ENCODE measurements around the gene CTNNA3.

The CTNNA3 gene

DNA sequence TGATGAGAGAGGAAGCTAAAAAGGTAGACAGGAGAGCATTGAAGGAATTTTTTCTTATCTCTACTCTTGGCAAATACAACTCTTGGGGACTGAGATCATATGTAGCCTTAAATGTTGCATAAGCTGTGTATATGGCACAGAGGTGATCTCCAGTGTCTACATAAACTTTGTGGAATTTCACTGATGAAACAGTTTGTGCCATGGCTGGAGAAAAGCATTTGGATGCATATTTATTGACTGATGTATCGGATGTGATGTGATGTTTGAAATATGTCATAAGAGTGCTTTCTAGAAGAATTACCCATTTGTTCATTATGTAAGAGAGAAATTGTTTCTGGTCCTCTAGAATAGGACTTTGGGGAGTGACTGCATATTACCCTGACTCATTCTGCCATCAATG, 1015.1 kb downstream of the CTNNA3 start:
- H3K9me3 ChIP-seq (ENCODE audit: control insufficient read depth, insufficient read depth, low read length) = no peaks in the 10 kb centered on the region
- no peaks in the 10 kb centered on the region for H3K27me3 ChIP-seq (ENCODE audit: control insufficient read depth, low read length)
- H3F3A ChIP-seq (ENCODE audit: control insufficient read depth, insufficient read depth) = no peaks in the 10 kb centered on the region
- H3K9me2 ChIP-seq (replicated peaks; ENCODE audit: control insufficient read depth, low read length) = no peaks in the 10 kb centered on the region
- no peaks in the 10 kb centered on the region for H3K36me3 ChIP-seq (ENCODE audit: control insufficient read depth, low read length)
- no peaks in the 10 kb centered on the region for H3K79me2 ChIP-seq (ENCODE audit: control insufficient read depth, low read length)
- TF ChIP-seq, protein P1, sequence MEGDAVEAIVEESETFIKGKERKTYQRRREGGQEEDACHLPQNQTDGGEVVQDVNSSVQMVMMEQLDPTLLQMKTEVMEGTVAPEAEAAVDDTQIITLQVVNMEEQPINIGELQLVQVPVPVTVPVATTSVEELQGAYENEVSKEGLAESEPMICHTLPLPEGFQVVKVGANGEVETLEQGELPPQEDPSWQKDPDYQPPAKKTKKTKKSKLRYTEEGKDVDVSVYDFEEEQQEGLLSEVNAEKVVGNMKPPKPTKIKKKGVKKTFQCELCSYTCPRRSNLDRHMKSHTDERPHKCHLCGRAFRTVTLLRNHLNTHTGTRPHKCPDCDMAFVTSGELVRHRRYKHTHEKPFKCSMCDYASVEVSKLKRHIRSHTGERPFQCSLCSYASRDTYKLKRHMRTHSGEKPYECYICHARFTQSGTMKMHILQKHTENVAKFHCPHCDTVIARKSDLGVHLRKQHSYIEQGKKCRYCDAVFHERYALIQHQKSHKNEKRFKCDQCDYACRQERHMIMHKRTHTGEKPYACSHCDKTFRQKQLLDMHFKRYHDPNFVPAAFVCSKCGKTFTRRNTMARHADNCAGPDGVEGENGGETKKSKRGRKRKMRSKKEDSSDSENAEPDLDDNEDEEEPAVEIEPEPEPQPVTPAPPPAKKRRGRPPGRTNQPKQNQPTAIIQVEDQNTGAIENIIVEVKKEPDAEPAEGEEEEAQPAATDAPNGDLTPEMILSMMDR (IDR thresholded peaks at IDR 0.05; ENCODE audit: low read depth, low read length, poor library complexity, severe bottlenecking) = no peak
- TF ChIP-seq EZH2phosphoT487 (IDR thresholded peaks at IDR 0.05; ENCODE audit: borderline replicate concordance, low read length) = no peak
- H4K20me1 ChIP-seq (ENCODE audit: control insufficient read depth, insufficient read depth, low read depth, low read length) = no peaks in the 10 kb centered on the region
- no peak overlapping the region for H3K27ac ChIP-seq (ENCODE audit: low read depth, low read length)
- H3K4me3 ChIP-seq (ENCODE audit: low read length) = no peak overlapping the region
- H3K4me2 ChIP-seq (ENCODE audit: low read length) = no peak overlapping the region
- no peaks in the 10 kb centered on the region for H3K4me1 ChIP-seq (ENCODE audit: control insufficient read depth, low read length)

- no peaks in the 10 kb centered on the region for H3K79me2 ChIP-seq (ENCODE audit: control insufficient read depth, low read length)
- H3K27me3 ChIP-seq (ENCODE audit: control insufficient read depth, low read length) = no peaks in the 10 kb centered on the region
- no peak for TF ChIP-seq EZH2phosphoT487 (IDR thresholded peaks at IDR 0.05; ENCODE audit: borderline replicate concordance, low read length)
- TF ChIP-seq, protein P1 (IDR thresholded peaks at IDR 0.05; ENCODE audit: low read depth, low read length, poor library complexity, severe bottlenecking) = no peak
- no peak overlapping the region for H3K27ac ChIP-seq (ENCODE audit: low read depth, low read length)
- H4K20me1 ChIP-seq (ENCODE audit: control insufficient read depth, insufficient read depth, low read depth, low read length) = no peaks in the 10 kb centered on the region
- no peaks in the 10 kb centered on the region for H3F3A ChIP-seq (ENCODE audit: control insufficient read depth, insufficient read depth)
- no peaks in the 10 kb centered on the region for H3K9me3 ChIP-seq (ENCODE audit: control insufficient read depth, insufficient read depth, low read length)
- H3K36me3 ChIP-seq (ENCODE audit: control insufficient read depth, low read length) = no peaks in the 10 kb centered on the region
- H3K4me1 ChIP-seq (ENCODE audit: control insufficient read depth, low read length) = no peaks in the 10 kb centered on the region
- H3K9me2 ChIP-seq (replicated peaks; ENCODE audit: control insufficient read depth, low read length) = no peaks in the 10 kb centered on the region
- H3K4me3 ChIP-seq (ENCODE audit: low read length) = no peak overlapping the region
- H3K4me2 ChIP-seq (ENCODE audit: low read length) = no peak overlapping the region
Observed at GRCh38 chr10:66678521-66678920, 1017.5 kb downstream of the CTNNA3 start.

DNA sequence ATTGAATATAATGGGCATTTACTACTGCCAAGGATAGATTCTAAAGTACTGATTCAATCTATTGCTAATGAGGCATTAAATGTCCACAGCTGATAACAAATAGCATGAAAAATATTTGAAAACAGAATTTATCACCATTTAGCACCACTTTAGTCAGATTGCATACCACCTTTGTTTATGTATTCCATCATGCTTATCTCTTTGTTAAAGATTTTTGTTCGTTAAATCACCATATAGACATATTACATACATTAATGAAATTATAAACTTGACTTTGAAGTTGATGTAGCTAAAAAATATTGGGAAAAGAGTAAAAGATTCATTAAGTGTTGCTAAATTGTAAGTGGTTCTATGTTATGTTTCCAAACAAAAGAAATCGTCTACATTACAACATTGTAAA, 1022.9 kb downstream of the CTNNA3 start:
- Histone ChIP-seq H3K4me3 (ENCODE audit: low read length) (no peak overlapping the region), H3K27me3 (ENCODE audit: control insufficient read depth, low read length) (no peaks in the 10 kb centered on the region), H3F3A (ENCODE audit: control insufficient read depth, insufficient read depth) (no peaks in the 10 kb centered on the region), H3K9me3 (ENCODE audit: control insufficient read depth, insufficient read depth, low read length) (no peaks in the 10 kb centered on the region), H3K36me3 (ENCODE audit: control insufficient read depth, low read length) (no peaks in the 10 kb centered on the region), H4K20me1 (ENCODE audit: control insufficient read depth, insufficient read depth, low read depth, low read length) (no peaks in the 10 kb centered on the region), H3K4me2 (ENCODE audit: low read length) (no peak overlapping the region), H3K4me1 (ENCODE audit: control insufficient read depth, low read length) (no peaks in the 10 kb centered on the region), H3K27ac (ENCODE audit: low read depth, low read length) (no peak overlapping the region), H3K9me2 (replicated peaks; ENCODE audit: control insufficient read depth, low read length) (no peaks in the 10 kb centered on the region), H3K79me2 (ENCODE audit: control insufficient read depth, low read length) (no peaks in the 10 kb centered on the region)
- no peak for TF ChIP-seq EZH2phosphoT487 (IDR thresholded peaks at IDR 0.05; ENCODE audit: borderline replicate concordance, low read length)
- TF ChIP-seq, protein P1 (IDR thresholded peaks at IDR 0.05; ENCODE audit: low read depth, low read length, poor library complexity, severe bottlenecking) = no peak

GRCh38 chr10:66671562-66671961, 1024.4 kb downstream of the CTNNA3 start:
- no peaks in the 10 kb centered on the region for H3K36me3 ChIP-seq (ENCODE audit: control insufficient read depth, low read length)
- H3K9me2 ChIP-seq (replicated peaks; ENCODE audit: control insufficient read depth, low read length) = no peaks in the 10 kb centered on the region
- H3F3A ChIP-seq (ENCODE audit: control insufficient read depth, insufficient read depth) = no peaks in the 10 kb centered on the region
- H3K9me3 ChIP-seq (ENCODE audit: control insufficient read depth, insufficient read depth, low read length) = no peaks in the 10 kb centered on the region
- H3K27ac ChIP-seq (ENCODE audit: low read depth, low read length) = no peak overlapping the region
- H3K4me1 ChIP-seq (ENCODE audit: control insufficient read depth, low read length) = no peaks in the 10 kb centered on the region
- no peak overlapping the region for H3K4me2 ChIP-seq (ENCODE audit: low read length)
- H3K4me3 ChIP-seq (ENCODE audit: low read length) = no peak overlapping the region
- H4K20me1 ChIP-seq (ENCODE audit: control insufficient read depth, insufficient read depth, low read depth, low read length) = no peaks in the 10 kb centered on the region
- TF ChIP-seq, protein P1 (IDR thresholded peaks at IDR 0.05; ENCODE audit: low read depth, low read length, poor library complexity, severe bottlenecking) = no peak
- no peak for TF ChIP-seq EZH2phosphoT487 (IDR thresholded peaks at IDR 0.05; ENCODE audit: borderline replicate concordance, low read length)
- no peaks in the 10 kb centered on the region for H3K27me3 ChIP-seq (ENCODE audit: control insufficient read depth, low read length)
- no peaks in the 10 kb centered on the region for H3K79me2 ChIP-seq (ENCODE audit: control insufficient read depth, low read length)

Data from DOHH2 (cell line).